Lower lobe of right lung (tissue), 2 donors: Measurements from ENCODE around the gene MACROD2. TPM values are rescaled to one million over a fixed set of nuclear protein-coding genes. Genes with fewer than 3 reads are reported as not detected.

Experiments used
- ATAC-seq, 2 donors: fragments of 200-7000 bp; cut with Tn5 transposase; one replicate each; pipeline ENCODE4 v1.9.1; 2020 to 2022; ENCODE audit warnings: mild to moderate bottlenecking in 2 of 2, moderate library complexity in 2 of 2
- DNase-seq: peaks from one replicate; pipeline ENCODE4 v3.0.0-alpha.2; 2020
- H3K27ac ChIP-seq: fragments of 200-600 bp; one replicate; pipeline ENCODE4 v1.8.0; 2022
- H3K27me3 ChIP-seq: fragments of 200-600 bp; one replicate; pipeline ENCODE4 v1.8.0; 2022; ENCODE audit warnings: low read depth
- H3K36me3 ChIP-seq: fragments of 200-600 bp; one replicate; pipeline ENCODE4 v1.8.0; 2022; ENCODE audit warnings: mild to moderate bottlenecking
- H3K4me1 ChIP-seq: fragments of 200-600 bp; one replicate; pipeline ENCODE4 v1.8.0; 2022
- H3K4me3 ChIP-seq: fragments of 200-600 bp; one replicate; pipeline ENCODE4 v1.8.0; 2022; ENCODE audit warnings: mild to moderate bottlenecking
- H3K9me3 ChIP-seq: fragments of 200-600 bp; one replicate; pipeline ENCODE4 v1.8.0; 2022
- intact Hi-C: fragments of 100-400 bp; cut with DNase I; formaldehyde crosslinking; loops from one replicate; pipeline ENCODE4 v1.11.0; 2022
- total RNA-seq: library from RNA; stranded (reverse); fragmentation: NEBNext Ultra II Directional; extraction: Animal tissue kit (Norgen Biotek cat#: 25700); gene quantifications from one replicate; pipeline ENCODE4 v1.2.1, GENCODE V29; 2021
- TF ChIP-seq, protein P1 (sequence below): fragments of 200-600 bp; IDR thresholded peaks from one replicate; pipeline ENCODE4 v1.8.0; 2022; ENCODE audit warnings: antibody characterized with exemption, mild to moderate bottlenecking
- donor health status: DM: no; HTN: yes; CAD: no; lungs with severe emphysema.

The MACROD2 gene
- total RNA-seq, 1 donor from 2014 or later, result 73.0 TPM

GRCh38 chr20:14759979-14760378 lies 764.7 kb downstream of the MACROD2 start:
- Histone ChIP-seq H3K4me1 (peaks cover 4% of the 10 kb centered on the region), H3K27me3 (no peaks in the 10 kb centered on the region), H3K9me3 (no peaks in the 10 kb centered on the region), H3K27ac (no peak overlapping the region), H3K36me3 (no peaks in the 10 kb centered on the region), H3K4me3 (no peak overlapping the region)
- intact Hi-C loops, result no loop called here
- no peak for ATAC-seq
- no peak for DNase-seq
- TF ChIP-seq, protein P1, sequence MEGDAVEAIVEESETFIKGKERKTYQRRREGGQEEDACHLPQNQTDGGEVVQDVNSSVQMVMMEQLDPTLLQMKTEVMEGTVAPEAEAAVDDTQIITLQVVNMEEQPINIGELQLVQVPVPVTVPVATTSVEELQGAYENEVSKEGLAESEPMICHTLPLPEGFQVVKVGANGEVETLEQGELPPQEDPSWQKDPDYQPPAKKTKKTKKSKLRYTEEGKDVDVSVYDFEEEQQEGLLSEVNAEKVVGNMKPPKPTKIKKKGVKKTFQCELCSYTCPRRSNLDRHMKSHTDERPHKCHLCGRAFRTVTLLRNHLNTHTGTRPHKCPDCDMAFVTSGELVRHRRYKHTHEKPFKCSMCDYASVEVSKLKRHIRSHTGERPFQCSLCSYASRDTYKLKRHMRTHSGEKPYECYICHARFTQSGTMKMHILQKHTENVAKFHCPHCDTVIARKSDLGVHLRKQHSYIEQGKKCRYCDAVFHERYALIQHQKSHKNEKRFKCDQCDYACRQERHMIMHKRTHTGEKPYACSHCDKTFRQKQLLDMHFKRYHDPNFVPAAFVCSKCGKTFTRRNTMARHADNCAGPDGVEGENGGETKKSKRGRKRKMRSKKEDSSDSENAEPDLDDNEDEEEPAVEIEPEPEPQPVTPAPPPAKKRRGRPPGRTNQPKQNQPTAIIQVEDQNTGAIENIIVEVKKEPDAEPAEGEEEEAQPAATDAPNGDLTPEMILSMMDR, result no peak

DNA sequence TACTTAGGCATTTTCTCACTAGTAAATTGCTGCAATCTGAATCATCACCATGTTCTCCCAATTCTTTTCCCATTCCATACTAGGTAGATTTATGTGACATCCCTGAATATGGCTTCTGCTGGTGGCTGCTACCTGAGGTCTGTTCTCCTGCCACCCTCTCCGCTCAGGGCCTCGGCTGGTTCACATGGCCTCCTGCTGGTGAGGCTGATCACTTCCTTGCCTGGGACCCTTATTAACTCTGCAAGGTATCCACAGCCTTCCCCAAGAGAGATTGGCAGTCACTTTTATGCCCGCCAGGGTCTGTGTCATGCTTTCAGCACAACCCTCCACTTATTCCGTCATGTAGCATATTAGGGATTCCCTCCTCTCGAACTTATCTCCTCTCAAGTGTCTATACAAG lies 766.6 kb downstream of the MACROD2 start:
- TF ChIP-seq, protein P1, result no peak
- H3K4me3 ChIP-seq, result no peak overlapping the region
- no peak overlapping the region for H3K27ac ChIP-seq
- H3K36me3 ChIP-seq, result no peaks in the 10 kb centered on the region
- no peaks in the 10 kb centered on the region for H3K27me3 ChIP-seq
- H3K4me1 ChIP-seq, result peaks cover 4% of the 10 kb centered on the region
- ATAC-seq, result no peak
- no peaks in the 10 kb centered on the region for H3K9me3 ChIP-seq
- intact Hi-C loops, result no loop called here
- DNase-seq, result no peak

DNA sequence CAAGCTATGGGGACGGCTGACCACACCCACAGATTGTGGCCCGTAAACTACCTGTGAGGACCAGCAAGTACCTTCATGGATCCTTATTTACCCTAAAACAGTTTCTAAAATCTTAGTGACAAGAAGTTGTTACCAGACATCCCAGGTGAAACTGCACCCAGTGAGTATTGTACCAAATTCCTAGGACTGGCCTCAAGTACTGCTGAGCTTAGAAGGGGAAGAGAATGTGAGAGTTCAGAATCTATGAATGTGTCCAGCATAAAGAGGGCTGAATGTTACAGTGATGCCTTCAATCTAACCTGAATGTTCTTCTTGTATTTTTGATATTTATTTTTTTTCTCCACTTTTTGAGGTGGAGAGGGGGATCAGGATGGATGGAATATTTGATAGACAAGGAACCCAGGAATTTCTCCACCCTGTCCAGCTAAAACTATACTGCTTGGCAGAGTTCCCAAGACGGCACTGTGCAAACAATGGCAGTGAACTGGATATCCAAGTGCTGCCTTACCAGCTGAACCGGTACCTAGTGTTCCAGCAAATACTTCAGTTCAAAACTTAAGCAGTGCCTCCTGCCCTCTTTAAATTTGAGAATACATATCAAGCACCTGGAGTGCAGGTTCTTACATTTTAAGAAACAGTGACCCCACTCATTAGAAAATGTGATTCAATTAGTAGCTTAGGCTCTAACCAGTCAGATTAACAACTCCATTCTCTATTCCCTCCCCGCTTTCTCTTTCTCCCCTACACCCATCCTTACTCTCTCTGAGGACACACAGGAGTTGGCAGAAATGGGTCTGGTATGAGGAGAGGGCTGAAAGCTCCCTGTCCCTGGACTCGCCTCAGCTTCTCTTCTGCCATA lies 769.4 kb downstream of the MACROD2 start:
- ATAC-seq (peak; percentile 93 to 97), DNase-seq (peak; percentile 56)
- Histone ChIP-seq H3K27ac (peak overlapping the region; percentile 57), H3K9me3 (no peaks in the 10 kb centered on the region), H3K36me3 (no peaks in the 10 kb centered on the region), H3K27me3 (no peaks in the 10 kb centered on the region), H3K4me1 (peaks cover 4% of the 10 kb centered on the region), H3K4me3 (no peak overlapping the region)
- TF ChIP-seq, protein P1, result no peak
- intact Hi-C loops, result no loop called here

DNA sequence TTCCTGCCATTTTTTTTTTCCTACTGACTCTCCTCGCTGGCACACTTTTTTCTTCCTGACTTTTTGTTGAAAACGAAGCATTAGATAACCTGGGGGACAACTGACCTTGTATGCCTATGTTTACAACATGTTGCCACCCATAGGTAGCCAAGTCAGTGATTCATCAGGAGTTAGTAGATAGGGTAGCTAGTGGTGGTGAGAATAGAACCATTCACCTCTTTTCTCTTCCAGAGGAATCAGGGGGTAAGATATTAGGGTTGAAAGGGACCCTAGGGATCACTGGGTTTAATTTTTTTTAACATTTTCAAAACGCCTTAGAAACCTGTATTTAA lies 770.0 kb downstream of the MACROD2 start:
- Histone ChIP-seq H3K36me3 (no peaks in the 10 kb centered on the region), H3K4me1 (peaks cover 4% of the 10 kb centered on the region), H3K27ac (peak overlapping the region; percentile 44), H3K9me3 (no peaks in the 10 kb centered on the region), H3K4me3 (no peak overlapping the region), H3K27me3 (no peaks in the 10 kb centered on the region)
- intact Hi-C loops, result no loop called here
- peak in 1 of 2 donors; percentile 42 for ATAC-seq
- TF ChIP-seq, protein P1, result no peak
- DNase-seq, result no peak

DNA sequence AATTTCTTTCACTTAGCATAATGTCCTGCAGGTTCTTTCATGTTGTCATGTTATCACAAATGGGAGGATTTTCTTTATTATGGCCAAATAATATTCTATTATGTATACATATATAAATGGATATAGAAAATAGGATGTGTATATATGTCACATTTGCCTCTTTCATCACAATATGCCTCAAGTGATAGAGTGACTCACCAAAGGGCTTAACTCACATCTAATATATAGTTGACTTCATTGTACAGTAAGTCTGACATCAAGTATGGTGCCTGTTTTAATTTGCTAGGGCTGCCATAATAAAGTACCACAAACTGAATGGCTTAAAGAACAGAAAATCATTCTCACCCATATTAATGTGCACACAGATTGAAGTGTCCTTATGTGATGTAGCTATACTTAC lies 778.2 kb downstream of the MACROD2 start:
- no peak for DNase-seq
- Histone ChIP-seq H3K27ac (no peak overlapping the region), H3K9me3 (no peaks in the 10 kb centered on the region), H3K4me1 (no peaks in the 10 kb centered on the region), H3K27me3 (no peaks in the 10 kb centered on the region), H3K36me3 (no peaks in the 10 kb centered on the region), H3K4me3 (no peak overlapping the region)
- intact Hi-C loops, result no loop called here
- TF ChIP-seq, protein P1, result no peak
- no peak for ATAC-seq
